HG03066 (cell line): Measurements from ENCODE around the gene CSGALNACT2.

Experiments
- ATAC-seq: cut with Tn5 transposase; IDR thresholded peaks from one replicate; pipeline ENCODE4 v1.9.1; 2021; ENCODE audit warnings: low read depth; ENCODE audit not compliant: unreplicated experiment

CSGALNACT2 gene

GRCh38 chr10:43123361-43124093 lies 14.7 kb upstream of the CSGALNACT2 start:
- ATAC-seq, result no peak

DNA sequence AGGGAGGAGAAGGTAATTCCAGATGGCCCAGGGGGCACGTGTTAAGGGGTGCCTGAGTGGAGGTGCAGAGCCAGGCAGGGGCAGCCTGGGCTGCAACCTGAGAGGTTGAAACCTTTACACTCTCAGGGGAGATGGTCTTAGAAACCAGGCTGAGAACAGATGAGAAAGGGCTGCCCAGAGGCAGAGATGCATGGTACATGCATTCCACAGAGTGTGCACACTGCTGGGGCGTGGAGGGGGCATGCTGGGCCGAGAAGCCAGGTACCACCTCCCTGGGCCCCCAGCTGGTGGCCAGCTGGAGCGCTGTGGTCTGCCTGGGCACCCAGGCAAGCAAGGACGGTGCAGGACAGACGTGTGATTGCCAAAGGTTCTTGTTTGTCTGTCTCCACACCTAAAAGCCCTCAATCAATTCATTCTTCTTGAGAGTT lies 14.1 kb upstream of the CSGALNACT2 start:
- no peak for ATAC-seq

DNA sequence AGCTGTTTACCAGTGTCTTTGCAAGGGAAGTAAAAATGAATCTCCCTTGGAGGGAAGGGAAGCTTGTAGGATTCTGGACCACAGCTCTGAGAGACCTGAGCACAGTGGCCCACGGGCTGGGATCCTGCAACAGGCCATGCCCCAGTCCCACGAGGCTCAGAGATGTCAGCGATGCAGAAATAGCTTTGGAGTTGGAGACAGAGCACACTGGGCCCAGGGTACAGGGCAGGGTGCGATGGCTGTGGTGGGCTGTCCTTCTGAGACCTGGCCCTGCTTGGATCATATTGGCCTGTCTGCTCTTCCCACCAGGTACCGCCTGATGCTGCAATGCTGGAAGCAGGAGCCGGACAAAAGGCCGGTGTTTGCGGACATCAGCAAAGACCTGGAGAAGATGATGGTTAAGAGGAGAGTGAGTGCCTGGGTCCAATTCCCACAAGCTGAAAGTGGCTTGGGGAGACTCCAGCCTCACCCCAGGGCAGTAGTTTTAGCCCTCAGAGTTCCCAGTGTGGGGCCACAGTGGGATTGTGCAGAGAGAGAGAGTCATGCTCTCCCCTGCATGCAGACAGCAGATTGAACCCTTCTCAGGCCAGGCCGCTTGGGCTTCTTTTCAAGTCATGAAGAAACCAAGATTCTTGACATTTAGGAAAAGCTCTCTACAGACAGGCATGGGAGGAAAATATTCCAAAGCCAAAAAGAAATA lies 13.5 kb upstream of the CSGALNACT2 start:
- ATAC-seq, result no peak

GRCh38 chr10:43125274-43125845 lies 12.9 kb upstream of the CSGALNACT2 start:
- ATAC-seq, result no peak

DNA sequence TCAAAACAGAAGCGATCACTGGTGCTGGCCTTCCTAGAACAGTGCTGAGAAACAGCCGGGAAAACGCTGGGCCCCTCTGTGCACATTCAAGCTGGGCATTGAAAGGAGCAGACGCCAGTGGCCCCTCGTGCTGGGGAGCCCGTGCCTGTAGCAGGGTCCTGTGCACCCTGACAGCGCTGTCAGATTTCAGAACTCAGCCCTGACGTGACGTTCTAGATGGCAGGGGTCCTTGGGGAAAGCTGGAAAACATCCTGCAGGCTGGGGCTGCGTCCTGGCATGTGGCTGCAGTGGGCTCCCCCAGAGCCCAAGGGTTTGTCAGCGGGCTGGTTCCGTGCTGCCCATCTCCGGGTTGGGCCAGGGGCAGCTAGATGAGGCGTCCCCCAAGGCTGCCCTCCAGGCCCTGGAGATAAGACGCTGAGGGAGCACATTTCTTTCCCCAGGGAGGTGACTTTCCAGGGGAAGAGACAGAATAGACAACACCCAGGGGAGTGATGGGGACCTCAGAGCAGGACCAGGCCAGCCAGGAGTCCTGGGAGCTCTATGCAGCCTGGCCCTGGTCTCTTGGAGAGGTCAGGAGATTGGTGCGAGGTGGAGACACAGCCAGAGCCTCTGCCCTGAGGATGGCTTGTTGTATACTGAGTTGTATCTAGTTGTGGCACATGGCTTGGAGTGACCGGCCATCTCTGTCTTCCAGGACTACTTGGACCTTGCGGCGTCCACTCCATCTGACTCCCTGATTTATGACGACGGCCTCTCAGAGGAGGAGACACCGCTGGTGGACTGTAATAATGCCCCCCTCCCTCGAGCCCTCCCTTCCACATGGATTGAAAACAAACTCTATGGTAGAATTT lies 12.1 kb upstream of the CSGALNACT2 start:
- no peak for ATAC-seq

DNA sequence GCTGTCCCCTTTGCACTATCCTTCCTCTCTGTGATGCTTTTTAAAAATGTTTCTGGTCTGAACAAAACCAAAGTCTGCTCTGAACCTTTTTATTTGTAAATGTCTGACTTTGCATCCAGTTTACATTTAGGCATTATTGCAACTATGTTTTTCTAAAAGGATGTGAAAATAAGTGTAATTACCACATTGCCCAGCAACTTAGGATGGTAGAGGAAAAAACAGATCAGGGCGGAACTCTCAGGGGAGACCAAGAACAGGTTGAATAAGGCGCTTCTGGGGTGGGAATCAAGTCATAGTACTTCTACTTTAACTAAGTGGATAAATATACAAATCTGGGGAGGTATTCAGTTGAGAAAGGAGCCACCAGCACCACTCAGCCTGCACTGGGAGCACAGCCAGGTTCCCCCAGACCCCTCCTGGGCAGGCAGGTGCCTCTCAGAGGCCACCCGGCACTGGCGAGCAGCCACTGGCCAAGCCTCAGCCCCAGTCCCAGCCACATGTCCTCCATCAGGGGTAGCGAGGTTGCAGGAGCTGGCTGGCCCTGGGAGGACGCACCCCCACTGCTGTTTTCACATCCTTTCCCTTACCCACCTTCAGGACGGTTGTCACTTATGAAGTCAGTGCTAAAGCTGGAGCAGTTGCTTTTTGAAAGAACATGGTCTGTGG lies 11.4 kb upstream of the CSGALNACT2 start:
- no peak for ATAC-seq

DNA sequence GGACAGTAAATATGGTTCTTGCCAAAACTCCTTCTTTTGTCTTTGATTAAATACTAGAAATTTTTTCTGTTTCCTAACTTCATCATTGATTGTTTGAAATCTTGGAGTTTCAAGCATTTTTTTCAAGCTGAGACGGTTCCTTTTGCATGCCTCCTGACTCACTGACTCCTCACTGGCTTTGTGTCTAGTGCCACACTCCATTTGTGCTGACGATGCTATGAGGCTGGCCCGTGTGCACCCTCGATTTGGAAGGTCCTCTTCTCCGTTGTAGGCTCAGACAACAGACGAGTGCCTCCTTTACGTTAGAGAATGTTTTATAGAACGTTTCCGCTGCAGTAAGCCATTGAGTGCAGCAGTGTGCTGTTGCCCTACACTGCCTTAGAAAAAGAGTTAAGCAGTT lies 10.8 kb upstream of the CSGALNACT2 start:
- ATAC-seq, result no peak

DNA sequence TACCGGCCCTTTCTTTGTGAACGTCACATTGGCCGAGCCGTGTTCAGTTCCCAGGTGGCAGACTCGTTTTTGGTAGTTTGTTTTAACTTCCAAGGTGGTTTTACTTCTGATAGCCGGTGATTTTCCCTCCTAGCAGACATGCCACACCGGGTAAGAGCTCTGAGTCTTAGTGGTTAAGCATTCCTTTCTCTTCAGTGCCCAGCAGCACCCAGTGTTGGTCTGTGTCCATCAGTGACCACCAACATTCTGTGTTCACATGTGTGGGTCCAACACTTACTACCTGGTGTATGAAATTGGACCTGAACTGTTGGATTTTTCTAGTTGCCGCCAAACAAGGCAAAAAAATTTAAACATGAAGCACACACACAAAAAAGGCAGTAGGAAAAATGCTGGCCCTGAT lies 9.9 kb upstream of the CSGALNACT2 start:
- ATAC-seq, result no peak

DNA sequence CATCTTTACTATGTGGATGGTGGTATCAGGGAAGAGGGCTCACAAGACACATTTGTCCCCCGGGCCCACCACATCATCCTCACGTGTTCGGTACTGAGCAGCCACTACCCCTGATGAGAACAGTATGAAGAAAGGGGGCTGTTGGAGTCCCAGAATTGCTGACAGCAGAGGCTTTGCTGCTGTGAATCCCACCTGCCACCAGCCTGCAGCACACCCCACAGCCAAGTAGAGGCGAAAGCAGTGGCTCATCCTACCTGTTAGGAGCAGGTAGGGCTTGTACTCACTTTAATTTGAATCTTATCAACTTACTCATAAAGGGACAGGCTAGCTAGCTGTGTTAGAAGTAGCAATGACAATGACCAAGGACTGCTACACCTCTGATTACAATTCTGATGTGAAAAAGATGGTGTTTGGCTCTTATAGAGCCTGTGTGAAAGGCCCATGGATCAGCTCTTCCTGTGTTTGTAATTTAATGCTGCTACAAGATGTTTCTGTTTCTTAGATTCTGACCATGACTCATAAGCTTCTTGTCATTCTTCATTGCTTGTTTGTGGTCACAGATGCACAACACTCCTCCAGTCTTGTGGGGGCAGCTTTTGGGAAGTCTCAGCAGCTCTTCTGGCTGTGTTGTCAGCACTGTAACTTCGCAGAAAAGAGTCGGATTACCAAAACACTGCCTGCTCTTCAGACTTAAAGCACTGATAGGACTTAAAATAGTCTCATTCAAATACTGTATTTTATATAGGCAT lies 9.1 kb upstream of the CSGALNACT2 start:
- ATAC-seq, result peak; percentile 66

GRCh38 chr10:43130770-43131171 lies 7.5 kb upstream of the CSGALNACT2 start:
- no peak for ATAC-seq

- no peak for ATAC-seq
Observed at GRCh38 chr10:43131256-43131655, 7.0 kb upstream of the CSGALNACT2 start.

DNA sequence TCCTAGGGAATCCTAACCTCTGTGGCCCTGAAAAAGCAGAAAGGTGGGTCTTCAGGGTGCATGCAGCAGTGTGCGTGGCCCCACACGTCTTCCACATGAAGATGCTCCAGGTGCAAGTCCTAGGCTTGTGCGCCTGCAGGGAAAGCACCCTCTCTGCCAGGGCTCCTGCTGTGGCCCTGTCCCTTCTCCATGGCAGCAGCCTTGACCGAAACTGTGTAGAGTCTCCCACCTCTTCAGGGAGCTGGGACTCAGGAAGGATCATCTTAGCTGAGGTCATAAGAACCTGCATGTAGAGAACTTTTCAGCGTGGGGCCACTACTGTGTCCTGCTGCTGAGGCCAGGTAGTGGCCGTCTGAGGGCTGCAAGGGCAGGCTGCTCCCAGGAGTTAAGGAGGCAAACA lies 6.3 kb upstream of the CSGALNACT2 start:
- ATAC-seq, result no peak

DNA sequence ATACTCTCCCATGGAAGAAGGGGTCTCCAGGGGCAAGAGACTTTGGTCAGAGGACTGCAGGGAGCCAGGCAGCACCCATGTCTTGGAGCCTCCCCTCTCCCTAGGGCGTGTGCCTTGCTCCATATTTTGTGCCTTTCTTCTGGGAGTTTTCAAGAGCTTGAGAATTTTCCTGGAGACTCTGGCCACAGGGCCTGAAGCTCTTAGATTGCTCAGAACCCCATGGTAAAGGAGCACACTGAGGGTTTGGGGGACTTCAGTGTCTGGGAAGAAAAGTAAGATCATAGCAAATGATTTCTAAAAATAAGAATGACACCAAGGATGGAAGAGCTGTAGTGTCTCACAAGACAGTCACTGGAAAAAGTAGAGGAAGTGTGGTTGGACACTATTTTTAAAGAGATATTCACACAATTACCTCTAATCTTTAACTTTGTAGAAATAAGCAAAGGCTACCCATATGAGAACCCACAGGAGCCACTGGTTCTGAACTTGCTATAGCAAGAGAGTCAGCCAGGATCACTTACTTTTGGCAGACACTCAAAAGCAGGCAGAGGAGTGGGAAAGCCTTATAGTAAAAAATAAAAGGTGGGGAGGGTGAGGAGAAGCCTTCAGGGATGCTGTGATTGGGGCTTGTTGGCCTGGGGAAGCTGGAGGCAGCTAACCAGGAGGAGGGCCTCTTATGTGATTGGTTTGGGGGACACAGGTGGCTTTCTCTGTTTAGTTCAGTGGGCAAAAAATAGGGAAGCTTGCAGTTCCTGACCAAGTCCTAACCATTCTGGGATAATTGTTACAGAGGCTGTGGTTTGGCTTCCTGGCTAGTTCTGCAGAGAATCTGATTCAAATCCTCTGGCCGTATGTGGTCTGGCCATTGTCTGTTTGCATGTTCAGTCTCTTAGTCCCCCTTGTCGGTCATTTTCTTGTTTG lies 5.1 kb upstream of the CSGALNACT2 start:
- ATAC-seq, result no peak

GRCh38 chr10:43134126-43134905 lies 3.9 kb upstream of the CSGALNACT2 start:
- ATAC-seq, result no peak

- no peak for ATAC-seq
Observed at GRCh38 chr10:43135064-43135463, 3.2 kb upstream of the CSGALNACT2 start.

GRCh38 chr10:43135656-43136055 lies 2.6 kb upstream of the CSGALNACT2 start:
- no peak for ATAC-seq

GRCh38 chr10:43136432-43136831 lies 1.8 kb upstream of the CSGALNACT2 start:
- ATAC-seq, result no peak
